ENCODE measurements around the gene SRPK2. TPM values are rescaled to one million over a fixed set of nuclear protein-coding genes. Genes with fewer than 3 reads are reported as not detected.
A peak's percentile ranks its signal among the peaks of the same experiment; 100 is the strongest.
"Not testable (repeated sequence)": the region's sequence is repeated elsewhere in the genome, so short reads cannot be mapped to it uniquely, and the experiment has no call there.

Gene SRPK2
- total RNA-seq, 1 experiment from 2014 or later, result 65.4 TPM

DNA sequence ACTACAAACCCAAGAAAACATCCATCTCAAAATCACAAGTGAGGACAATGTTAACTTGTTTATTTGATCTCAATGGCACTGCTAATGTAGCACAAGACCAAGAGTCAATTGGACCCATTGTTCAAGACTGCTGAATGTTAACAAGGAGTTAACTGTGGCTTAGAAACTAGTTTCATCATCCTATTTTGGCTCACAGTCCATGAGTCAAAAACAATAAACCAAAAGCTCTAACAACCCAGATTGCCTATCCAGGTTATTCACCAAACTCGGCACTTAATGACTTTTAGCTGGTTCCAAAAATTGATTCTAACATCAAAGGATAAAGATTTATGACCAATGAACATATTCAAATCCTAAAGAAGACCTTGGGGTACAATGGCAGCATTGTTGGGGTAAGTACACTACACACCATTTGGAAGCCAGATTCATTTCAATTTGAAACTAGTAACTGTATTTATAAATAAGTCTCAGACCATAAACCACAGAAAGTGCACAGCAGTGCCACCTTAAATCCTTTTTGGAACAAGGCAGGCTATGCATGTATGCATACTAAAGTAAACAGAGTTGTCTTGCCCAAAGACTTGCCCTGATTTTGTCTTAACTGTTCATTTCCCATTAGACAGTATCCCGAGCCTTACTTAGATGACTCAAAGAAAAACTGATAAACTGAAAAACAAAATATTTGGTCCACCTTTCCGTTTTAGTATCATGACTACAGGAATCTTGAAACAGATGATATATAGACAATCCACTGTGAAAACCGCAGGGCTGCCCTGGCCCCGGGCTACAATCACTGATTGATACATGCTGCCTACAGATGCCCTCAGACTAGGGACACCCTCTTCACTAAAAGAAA is 84.5 kb downstream of the SRPK2 start:
- DNase-seq (ENCODE audit: low spot score), result peak; percentile 44

DNA sequence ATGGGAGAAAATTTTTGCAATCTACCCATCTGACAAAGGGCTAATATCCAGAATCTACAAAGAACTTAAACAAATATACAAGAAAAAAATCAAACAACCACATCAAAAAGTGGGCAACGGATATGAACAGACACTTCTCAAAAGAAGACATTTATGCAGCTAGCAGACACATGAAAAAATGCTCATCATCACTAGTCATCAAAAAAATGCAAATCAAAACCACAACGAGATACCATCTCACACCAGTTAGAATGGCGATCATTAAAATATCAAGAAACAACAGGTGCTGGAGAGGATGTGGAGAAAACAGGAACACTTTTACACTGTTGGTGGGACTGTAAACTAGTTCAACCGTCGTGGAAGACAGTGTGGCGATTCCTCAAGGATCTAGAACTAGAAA is 88.1 kb downstream of the SRPK2 start:
- not testable (repeated sequence) for DNase-seq (ENCODE audit: low spot score)

DNA sequence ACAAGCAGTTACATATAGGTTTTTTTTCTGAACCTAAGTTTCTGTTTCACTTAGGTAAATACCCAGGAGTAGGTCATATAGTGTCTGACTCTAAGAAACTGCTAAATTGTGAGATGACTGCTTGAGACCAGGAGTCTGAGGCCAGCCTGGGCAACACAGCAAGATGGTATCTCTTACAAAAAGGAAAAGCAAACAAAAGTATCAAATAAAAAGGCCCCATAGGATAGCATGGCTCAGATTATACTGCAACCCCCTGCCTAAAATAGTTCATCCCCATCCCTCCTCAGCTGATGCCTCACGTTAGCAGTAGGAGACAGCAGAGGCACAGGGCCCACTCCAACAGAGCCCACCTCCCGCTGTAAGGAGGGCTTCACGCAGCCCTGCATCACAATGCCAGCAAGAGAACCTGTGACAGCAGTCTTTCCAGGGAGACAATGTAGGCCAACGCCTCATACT is 90.3 kb downstream of the SRPK2 start:
- no peak for DNase-seq (ENCODE audit: low spot score)

- no peak for DNase-seq (ENCODE audit: low spot score)
These were observed 90.7 kb downstream of the SRPK2 start for GRCh38 chr7:105297985-105298384.

DNA sequence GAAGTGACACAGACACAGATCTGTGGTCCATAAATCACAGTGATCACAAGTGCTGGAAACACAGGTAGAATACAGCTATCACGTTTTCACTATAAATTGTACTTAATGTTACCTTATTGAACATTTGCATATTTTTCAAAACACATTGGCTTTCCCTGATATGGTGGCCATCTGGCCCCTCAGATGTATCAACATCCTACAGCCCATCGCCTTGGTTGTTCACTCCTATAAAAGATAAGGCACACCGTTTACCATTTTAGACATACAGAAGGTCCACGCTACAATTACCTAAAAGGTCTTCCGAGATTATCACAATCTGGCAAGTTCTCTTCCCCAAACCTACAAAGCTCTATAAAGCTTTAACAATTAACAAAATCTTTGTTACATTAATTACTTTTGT is 91.4 kb downstream of the SRPK2 start:
- DNase-seq (ENCODE audit: low spot score), result no peak

- DNase-seq (ENCODE audit: low spot score), result no peak
These were observed 92.2 kb downstream of the SRPK2 start for GRCh38 chr7:105296491-105296890.

- no peak for DNase-seq (ENCODE audit: low spot score)
These were observed 92.9 kb downstream of the SRPK2 start for GRCh38 chr7:105295596-105296352.

- DNase-seq (ENCODE audit: low spot score), result not testable (repeated sequence)
These were observed 94.2 kb downstream of the SRPK2 start for GRCh38 chr7:105294482-105294881.

GRCh38 chr7:105289704-105290103 is 99.0 kb downstream of the SRPK2 start:
- no peak for DNase-seq (ENCODE audit: low spot score)

DNA sequence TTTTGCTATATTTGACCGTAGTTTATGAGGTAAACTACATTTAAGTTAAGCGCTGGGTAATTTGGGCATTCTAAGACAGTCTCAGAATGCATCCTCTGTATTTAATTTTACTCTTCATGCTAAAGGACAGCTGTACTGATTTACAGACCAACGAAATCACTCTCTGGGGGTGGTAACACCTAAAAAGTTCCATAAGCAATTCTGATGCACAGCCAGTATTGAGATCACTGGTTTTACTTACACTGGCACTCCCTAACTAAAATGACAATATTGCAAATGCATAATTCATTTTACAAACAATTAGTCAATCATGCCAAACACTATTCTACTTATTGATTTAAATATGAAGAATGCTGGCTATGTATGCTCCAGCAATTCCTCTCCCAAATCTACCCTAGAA is 102.3 kb downstream of the SRPK2 start:
- DNase-seq (ENCODE audit: low spot score), result no peak

DNA sequence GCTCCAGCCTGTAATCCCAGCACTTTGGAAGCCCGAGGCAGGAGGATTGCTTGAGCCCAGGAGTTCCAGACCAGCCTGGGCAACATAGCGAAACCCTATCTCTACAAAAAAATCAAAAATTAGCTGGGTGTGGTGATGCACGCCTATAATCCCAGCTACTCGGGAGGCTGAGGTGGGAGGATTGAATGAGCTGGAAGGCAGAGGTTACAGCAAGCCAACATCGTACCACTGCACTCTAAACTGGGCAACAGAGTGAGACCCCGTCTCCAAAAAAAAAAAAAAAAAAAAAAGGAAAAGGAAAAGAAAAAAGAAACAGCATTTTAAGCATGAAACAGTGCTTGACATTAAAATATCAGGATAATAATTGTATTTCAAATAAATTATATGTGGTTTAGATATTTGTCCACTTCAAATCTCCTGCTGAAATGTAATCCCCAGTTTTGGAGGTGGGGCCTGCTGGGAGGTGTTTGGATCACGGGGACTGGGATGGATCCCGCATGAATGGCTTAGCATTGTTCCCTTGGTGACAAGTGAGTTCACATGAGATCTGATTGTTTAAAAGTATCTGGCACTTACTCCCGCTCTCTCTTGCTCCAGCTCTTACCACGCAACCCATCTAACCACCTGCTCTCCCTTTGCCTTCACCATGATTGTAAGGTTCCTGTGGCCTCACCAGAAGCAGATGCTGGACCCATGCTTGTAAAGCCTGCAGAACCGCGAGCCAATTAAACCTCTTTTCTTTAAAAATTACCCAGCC is 103.4 kb downstream of the SRPK2 start:
- no peak for DNase-seq (ENCODE audit: low spot score)

DNA sequence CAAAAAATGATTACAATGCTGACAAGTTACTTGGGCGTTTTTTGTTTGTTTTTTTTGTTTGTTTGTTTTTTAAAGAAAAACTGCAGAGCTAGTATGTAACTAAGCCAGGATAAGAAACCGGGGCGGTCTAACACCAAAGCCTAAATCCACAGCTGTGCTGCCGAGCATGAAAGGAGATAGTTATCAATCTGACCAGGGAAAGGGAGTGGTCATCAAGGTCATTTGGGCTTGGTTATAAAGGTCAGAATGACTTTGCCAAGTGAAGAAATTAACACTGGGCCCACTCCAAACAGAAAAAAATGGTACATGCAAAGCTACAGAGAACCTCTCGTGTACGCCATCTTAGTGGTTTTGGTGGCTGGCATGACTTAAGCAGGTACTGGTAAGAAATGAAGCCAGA is 104.7 kb downstream of the SRPK2 start:
- no peak for DNase-seq (ENCODE audit: low spot score)

DNA sequence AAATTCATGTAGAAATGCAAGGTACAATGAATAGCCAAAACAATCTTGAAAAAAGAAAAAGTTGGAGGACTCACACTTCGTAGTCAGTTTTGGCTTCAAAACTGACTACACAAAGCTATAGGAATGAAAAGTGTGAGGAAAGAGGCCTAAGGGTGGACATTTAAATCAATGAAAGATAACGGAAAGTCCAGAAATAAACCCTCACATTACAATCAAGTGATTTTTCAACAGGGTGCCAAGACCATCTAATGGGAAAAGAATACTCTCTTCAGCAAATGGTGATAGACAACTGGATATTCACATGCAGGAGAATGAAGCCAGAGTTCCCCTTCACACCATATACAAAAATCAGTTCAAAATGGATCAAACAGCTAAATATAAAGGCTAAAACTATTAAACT is 106.8 kb downstream of the SRPK2 start:
- no peak for DNase-seq (ENCODE audit: low spot score)

- no peak for DNase-seq (ENCODE audit: low spot score)
These were observed 109.1 kb downstream of the SRPK2 start for GRCh38 chr7:105279688-105280007.

- no peak for DNase-seq (ENCODE audit: low spot score)
These were observed 109.6 kb downstream of the SRPK2 start for GRCh38 chr7:105278973-105279687.

DNA sequence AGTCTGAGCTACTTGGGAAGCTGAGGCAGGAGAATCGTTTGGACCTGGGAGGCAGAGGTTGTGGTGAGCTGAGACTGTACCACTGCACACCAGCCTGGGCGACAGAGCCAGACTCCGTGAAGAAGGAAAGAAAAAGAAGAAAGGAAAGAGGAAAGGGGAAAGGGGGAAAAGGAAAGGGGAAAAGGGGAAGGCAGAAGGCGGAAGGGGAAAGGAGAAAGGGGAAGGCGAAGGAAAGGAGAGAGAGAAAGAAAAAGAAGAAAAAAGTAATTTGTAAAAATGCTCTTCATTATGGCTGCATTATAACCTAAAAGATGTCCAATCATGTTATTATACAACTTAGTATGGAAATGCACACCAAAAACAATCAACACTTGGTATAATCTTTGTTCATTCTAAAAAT is 110.2 kb downstream of the SRPK2 start:
- no peak for DNase-seq (ENCODE audit: low spot score)

DNA sequence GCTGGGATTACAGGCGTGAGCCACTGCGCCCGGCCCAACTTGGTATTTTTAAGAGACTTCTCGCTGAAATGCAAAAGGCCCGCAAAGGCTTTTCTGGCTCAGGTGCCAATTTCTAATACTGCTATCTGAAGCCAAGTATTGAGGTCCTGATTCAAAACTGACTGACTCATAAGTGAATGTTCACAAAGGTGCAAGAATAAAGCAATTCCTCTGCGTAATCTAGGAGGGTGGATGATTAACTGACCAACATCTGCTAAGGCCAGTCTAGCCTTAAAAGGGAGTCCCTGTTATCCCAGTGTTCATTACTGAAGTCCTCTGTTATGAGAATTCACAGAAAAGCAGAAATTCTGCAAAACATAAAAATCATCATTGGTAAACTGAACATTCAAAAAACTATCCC is 111.4 kb downstream of the SRPK2 start:
- DNase-seq (ENCODE audit: low spot score), result no peak

DNA sequence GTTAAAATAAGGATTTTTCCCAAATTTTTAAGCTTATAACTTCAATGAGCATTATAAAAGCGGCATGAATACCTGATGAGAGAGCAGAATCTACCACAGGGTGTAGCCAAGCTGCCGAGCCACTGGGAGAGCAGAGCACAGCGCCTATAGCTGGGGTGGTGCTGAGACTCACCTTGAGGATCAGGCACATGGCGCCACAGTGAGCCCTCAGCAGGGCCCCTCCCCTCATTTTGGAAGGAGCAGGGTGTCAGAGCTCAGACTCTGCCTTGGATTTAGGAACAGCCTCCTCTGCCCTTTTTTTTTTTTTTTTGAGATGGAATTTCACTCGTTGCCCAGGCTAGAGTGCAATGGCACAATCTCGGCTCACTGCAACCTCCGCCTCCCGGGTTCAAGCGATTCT is 118.6 kb downstream of the SRPK2 start:
- no peak for DNase-seq (ENCODE audit: low spot score)

- peak; percentile 7 for DNase-seq (ENCODE audit: low spot score)
These were observed 119.3 kb downstream of the SRPK2 start for GRCh38 chr7:105269397-105269796.

DNA sequence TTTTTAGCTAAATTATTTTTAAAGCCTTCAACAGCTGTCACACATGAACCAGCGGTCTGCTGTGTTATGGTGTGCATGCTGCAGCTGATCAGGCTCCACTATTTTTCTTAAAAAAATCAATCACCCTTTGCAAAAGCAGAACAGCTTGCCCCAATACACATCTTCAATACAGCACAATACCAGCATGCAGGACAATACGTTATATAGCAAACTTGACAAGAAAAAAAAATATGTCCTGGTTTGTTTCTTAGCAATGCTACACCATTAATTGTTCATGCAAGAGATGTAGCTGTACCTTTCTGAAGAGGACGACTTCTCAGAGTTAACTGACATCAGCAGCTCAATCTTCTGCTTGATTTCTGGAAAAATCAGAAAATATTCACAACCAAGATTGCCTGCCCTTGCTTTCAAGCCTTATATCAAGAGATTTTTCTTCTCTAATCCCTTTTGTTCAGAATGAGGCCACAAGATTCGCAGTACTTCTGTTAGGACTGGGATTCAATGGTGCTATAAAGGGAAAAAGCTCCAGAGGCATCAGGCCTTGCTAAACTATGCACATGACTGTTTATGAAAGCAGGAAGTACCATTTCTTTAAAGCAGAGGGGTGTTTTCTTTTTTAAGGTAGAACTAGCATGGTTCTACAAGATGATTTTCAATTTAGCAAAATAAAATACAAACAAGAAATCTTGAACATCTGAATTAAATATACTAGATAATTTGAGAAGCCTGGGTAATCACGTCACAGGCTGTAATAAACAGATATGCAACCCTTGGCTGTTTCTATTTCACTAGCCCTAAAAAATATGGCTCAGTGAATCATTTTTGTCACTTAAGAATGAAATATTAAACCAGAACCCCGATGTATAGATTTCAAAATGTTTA is 120.0 kb downstream of the SRPK2 start:
- peak; percentile 51 for DNase-seq (ENCODE audit: low spot score)

DNA sequence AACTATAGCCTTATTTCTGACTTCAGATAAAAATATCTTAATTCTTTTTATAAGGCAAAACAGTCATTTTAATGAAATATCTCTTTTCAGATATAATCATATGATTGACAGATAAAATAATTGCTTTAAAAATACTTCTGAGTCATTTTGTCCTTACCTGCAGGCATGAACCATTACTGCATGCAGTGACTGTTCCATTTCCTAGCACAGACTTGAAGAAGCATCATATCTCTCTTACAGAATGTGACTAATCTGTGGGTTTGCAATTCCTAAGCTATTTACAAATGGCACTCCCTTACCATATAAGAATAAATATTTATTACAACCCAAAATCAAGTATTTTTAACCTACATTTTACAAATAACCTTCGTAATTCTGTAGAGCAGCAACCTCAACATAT is 120.7 kb downstream of the SRPK2 start:
- peak; percentile 52 for DNase-seq (ENCODE audit: low spot score)

Measured in A172 (cell line).